ENCODE measurements around the gene PLSCR5. TPM values are rescaled to one million over a fixed set of nuclear protein-coding genes. Genes with fewer than 3 reads are reported as not detected.

PLSCR5 gene
- total RNA-seq, 1 experiment from 2014 or later, result not detected

DNA sequence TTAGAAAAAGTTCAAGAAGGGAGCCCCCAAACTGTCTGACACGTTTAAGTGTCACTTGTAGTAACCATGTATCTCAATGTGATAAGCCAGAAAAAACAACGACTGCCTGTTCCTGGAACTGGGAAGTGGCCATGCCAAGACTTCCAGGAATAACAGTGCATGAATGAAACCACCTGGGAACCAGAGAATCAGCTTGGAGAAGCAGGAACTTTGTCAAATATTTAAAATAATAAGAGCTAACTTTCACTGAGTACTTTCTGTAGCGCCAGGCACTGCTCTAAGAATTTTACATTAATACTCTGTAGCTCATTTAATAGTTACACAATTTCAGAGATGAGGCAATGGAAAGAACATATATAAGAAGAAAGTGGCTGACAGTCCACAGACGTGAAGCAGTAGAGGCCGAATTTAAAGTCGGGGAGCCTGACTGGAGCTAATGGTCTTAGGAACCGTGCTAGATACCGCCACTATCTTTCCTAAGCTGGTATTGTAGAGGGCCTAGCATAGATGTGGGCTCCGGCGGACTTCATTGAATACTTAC lies 61.6 kb downstream of the PLSCR5 start:
- no TSS peak for BruUV-seq (replicated peaks)
- no peaks in the 10 kb centered on the region for H3K9me3 ChIP-seq (ENCODE audit: control insufficient read depth, insufficient read depth, low read depth, low read length)
- no peak for ATAC-seq
- no peaks in the 10 kb centered on the region for H3K36me3 ChIP-seq (ENCODE audit: control insufficient read depth, insufficient read depth, low read length)
- intact Hi-C loops (cut with micrococcal nuclease; ENCODE audit: unreplicated experiment) (loop anchor here (2.0 kb wide), 1 partner anchor 75 kb away; the partner anchor contains the start of gene PLSCR2), in situ Hi-C loops (cut with HindIII; ENCODE audit: low pct_unique_long_range_greater_than_20kb, low sequenced_read_pairs) (no loop called here)
- peaks cover 16% of the 10 kb centered on the region for H3K4me1 ChIP-seq (ENCODE audit: control insufficient read depth, insufficient read depth, low read length)
- peak overlapping the region; percentile 93 for H3K27ac ChIP-seq (ENCODE audit: low read length)
- DNase-seq (ENCODE audit: low read depth, low spot score), result no peak
- POLR2A ChIA-PET, result interaction anchor here (0.6 to 2.1 kb wide), 2 partner anchors 75 to 146 kb away, joined by 3 to 8 read pairs; partner anchors contain the start of gene PLSCR2
- H3K27me3 ChIP-seq (ENCODE audit: control insufficient read depth, insufficient read depth, low read length), result no peaks in the 10 kb centered on the region
- peak overlapping the region; percentile 82 to 83 for H3K4me3 ChIP-seq (ENCODE audit: low read depth in 2 of 2, low read length in 2 of 2)
- CTCF ChIA-PET, result no interaction called here
- TF ChIP-seq POLR2AphosphoS5 (IDR thresholded peaks at IDR 0.05; ENCODE audit: low read depth, low read length) (no peak), SIN3A (IDR thresholded peaks at IDR 0.05; ENCODE audit: borderline replicate concordance, insufficient read depth, low read depth, low read length) (no peak), TCF7L2 (IDR thresholded peaks at IDR 0.05; ENCODE audit: low read depth, low read length) (no peak)
- TF ChIP-seq, protein P1, sequence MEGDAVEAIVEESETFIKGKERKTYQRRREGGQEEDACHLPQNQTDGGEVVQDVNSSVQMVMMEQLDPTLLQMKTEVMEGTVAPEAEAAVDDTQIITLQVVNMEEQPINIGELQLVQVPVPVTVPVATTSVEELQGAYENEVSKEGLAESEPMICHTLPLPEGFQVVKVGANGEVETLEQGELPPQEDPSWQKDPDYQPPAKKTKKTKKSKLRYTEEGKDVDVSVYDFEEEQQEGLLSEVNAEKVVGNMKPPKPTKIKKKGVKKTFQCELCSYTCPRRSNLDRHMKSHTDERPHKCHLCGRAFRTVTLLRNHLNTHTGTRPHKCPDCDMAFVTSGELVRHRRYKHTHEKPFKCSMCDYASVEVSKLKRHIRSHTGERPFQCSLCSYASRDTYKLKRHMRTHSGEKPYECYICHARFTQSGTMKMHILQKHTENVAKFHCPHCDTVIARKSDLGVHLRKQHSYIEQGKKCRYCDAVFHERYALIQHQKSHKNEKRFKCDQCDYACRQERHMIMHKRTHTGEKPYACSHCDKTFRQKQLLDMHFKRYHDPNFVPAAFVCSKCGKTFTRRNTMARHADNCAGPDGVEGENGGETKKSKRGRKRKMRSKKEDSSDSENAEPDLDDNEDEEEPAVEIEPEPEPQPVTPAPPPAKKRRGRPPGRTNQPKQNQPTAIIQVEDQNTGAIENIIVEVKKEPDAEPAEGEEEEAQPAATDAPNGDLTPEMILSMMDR (IDR thresholded peaks at IDR 0.05), result no peak
- TF ChIP-seq, protein P2, sequence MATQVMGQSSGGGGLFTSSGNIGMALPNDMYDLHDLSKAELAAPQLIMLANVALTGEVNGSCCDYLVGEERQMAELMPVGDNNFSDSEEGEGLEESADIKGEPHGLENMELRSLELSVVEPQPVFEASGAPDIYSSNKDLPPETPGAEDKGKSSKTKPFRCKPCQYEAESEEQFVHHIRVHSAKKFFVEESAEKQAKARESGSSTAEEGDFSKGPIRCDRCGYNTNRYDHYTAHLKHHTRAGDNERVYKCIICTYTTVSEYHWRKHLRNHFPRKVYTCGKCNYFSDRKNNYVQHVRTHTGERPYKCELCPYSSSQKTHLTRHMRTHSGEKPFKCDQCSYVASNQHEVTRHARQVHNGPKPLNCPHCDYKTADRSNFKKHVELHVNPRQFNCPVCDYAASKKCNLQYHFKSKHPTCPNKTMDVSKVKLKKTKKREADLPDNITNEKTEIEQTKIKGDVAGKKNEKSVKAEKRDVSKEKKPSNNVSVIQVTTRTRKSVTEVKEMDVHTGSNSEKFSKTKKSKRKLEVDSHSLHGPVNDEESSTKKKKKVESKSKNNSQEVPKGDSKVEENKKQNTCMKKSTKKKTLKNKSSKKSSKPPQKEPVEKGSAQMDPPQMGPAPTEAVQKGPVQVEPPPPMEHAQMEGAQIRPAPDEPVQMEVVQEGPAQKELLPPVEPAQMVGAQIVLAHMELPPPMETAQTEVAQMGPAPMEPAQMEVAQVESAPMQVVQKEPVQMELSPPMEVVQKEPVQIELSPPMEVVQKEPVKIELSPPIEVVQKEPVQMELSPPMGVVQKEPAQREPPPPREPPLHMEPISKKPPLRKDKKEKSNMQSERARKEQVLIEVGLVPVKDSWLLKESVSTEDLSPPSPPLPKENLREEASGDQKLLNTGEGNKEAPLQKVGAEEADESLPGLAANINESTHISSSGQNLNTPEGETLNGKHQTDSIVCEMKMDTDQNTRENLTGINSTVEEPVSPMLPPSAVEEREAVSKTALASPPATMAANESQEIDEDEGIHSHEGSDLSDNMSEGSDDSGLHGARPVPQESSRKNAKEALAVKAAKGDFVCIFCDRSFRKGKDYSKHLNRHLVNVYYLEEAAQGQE (IDR thresholded peaks at IDR 0.05; ENCODE audit: insufficient read depth in 1 of 2, low read depth in 2 of 2, low read length in 1 of 2), result no peak

DNA sequence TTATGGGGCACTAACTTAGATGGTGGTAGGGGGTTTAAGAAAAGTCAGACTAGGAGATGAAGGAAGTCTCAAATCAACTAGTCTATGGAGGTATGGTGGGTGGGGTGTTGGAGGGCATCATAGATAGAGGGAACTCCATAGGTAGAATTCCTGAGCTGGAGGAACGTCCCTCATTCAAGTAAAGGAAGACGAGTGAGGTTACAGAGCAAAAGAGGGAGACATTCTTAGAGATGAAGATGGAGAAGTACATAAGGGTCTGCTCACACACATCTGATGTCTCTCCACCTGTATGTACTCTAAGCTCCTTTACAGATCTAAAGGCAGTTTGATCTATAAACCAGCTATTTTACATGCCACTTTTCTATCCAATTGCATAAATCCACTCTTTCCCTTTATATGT lies 62.2 kb downstream of the PLSCR5 start:
- intact Hi-C loops (cut with micrococcal nuclease; ENCODE audit: unreplicated experiment) (no loop called here), in situ Hi-C loops (cut with HindIII; ENCODE audit: low pct_unique_long_range_greater_than_20kb, low sequenced_read_pairs) (no loop called here)
- no TSS peak for BruUV-seq (replicated peaks)

DNA sequence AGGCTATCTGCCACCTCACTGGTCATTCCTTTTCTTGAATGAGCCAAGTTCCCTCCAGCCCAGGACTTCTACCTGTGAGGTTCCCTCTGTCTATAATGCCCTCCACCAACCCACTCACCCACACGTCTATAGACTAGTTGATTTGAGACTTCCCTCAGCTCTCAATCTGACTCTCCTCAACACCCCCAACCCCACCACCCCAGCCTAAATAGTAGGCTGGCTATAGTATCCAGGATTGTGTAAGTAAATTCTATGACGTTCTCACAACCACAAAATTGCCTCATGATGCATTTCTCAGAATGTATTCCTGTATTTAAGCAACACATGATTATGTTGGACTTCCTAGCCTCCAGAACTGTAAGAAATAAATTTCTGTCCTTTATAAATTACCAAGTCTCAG lies 63.0 kb downstream of the PLSCR5 start:
- POLR2A ChIA-PET, result no interaction called here
- intact Hi-C loops (cut with micrococcal nuclease; ENCODE audit: unreplicated experiment), result no loop called here
- H3K36me3 ChIP-seq (ENCODE audit: control insufficient read depth, insufficient read depth, low read length), result 0 out of 2 replicates have a peak, but pooled peaks cover 2% of the 10 kb centered on the region
- H3K27ac ChIP-seq (ENCODE audit: low read length), result peak overlapping the region; percentile 1; the same call in 1 of the 2 replicates
- no peaks in the 10 kb centered on the region for H3K27me3 ChIP-seq (ENCODE audit: control insufficient read depth, insufficient read depth, low read length)
- peak overlapping the region; percentile 16 to 83 for H3K4me3 ChIP-seq (ENCODE audit: low read depth in 2 of 2, low read length in 2 of 2)
- ATAC-seq (no peak), DNase-seq (ENCODE audit: low read depth, low spot score) (no peak)
- peaks cover 16% of the 10 kb centered on the region for H3K4me1 ChIP-seq (ENCODE audit: control insufficient read depth, insufficient read depth, low read length)
- no peaks in the 10 kb centered on the region for H3K9me3 ChIP-seq (ENCODE audit: control insufficient read depth, insufficient read depth, low read depth, low read length)
- no peak for TF ChIP-seq POLR2AphosphoS5 (IDR thresholded peaks at IDR 0.05; ENCODE audit: low read depth, low read length)
- no TSS peak for BruUV-seq (replicated peaks)
- in situ Hi-C loops (cut with HindIII; ENCODE audit: low pct_unique_long_range_greater_than_20kb, low sequenced_read_pairs), result no loop called here
- CTCF ChIA-PET, result no interaction called here

More for the DNA sequence above, 62.2 kb downstream of the PLSCR5 start:
- ChIA-PET POLR2A (interaction anchor here (0.6 to 2.1 kb wide), 2 partner anchors 8 to 74 kb away, joined by 6 to 8 read pairs; partner anchors contain the start of gene PLSCR2), CTCF (no interaction called here)
- H3K27me3 ChIP-seq (ENCODE audit: control insufficient read depth, insufficient read depth, low read length), result no peaks in the 10 kb centered on the region
- DNase-seq (ENCODE audit: low read depth, low spot score) (no peak), ATAC-seq (no peak)
- no peaks in the 10 kb centered on the region for H3K9me3 ChIP-seq (ENCODE audit: control insufficient read depth, insufficient read depth, low read depth, low read length)
- no peak for TF ChIP-seq TCF7L2 (IDR thresholded peaks at IDR 0.05; ENCODE audit: low read depth, low read length)
- peak overlapping the region; percentile 82 to 83 for H3K4me3 ChIP-seq (ENCODE audit: low read depth in 2 of 2, low read length in 2 of 2)
- peaks cover 16% of the 10 kb centered on the region for H3K4me1 ChIP-seq (ENCODE audit: control insufficient read depth, insufficient read depth, low read length)
- peak overlapping the region; percentile 93 for H3K27ac ChIP-seq (ENCODE audit: low read length)
- H3K36me3 ChIP-seq (ENCODE audit: control insufficient read depth, insufficient read depth, low read length), result 0 out of 2 replicates have a peak, but pooled peaks cover 2% of the 10 kb centered on the region

Measured in Panc1 (cell line).